ENCODE measurements around the gene ADNP2. TPM values are rescaled to one million over a fixed set of nuclear protein-coding genes. Genes with fewer than 3 reads are reported as not detected.

Gene ADNP2
- total RNA-seq, 4 donors from 2014 or later, result 10.4 to 16.6 (median 12.9) TPM

DNA sequence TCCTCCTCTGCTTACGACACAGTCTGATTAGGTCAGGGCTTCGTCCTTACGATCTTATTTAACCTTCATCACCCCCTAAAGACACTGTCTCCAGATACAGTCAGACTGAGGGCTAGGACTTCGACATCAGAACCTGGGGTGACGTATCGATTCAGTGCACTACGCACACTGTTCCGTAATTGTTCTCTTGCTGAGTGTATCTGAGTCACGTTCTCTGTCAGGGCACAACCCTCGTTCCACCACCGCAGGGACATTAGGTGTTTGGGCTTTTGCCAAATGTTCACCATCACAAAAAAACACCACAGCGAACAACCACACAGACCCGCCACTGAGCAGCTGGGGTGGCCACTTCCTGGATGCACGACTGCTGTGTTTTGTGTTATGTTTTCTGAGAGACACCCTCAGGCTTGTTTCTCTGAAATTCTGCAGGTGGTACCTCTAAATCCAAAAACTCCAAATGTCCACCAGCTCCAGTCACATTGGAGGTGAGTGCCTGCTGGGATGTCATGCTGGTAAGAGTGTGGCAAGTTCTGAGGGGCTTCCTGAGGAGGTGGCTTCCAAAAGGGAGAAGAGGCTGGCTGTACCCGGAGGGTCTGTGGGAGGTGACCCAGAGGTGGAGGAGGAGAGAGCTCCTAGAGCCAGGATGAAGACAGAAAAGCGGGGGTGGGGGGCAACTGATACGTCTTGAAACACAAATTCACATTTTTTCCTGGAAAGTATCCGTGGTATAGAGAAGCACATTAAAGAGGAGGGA, 66.6 kb downstream of the ADNP2 start:
- no peak for DNase-seq
- Histone ChIP-seq H3K4me3 (no peak overlapping the region), H3K27me3 (no peaks in the 10 kb centered on the region), H3K27ac (peak overlapping the region in 2 of 4 donors; percentile 38 to 52), H3K9me3 (no peaks in the 10 kb centered on the region), H3K36me3 (no peaks in the 10 kb centered on the region), H3K4me1 (peaks cover 4 to 69% (median 22%) of the 10 kb centered on the region in 3 donors)
- WGBS, 2 donors, result 59 to 61% methylated on average over 18 of the region's 18 CpGs
- intact Hi-C loops (cut with DNase I), result no loop called here
- no peak for TF ChIP-seq CTCF (IDR thresholded peaks at IDR 0.05)
- TF ChIP-seq POLR2A (IDR thresholded peaks at IDR 0.05), result no peak

- no peaks in the 10 kb centered on the region for H3K27me3 ChIP-seq
- H3K9me3 ChIP-seq, result no peaks in the 10 kb centered on the region
- intact Hi-C loops (cut with DNase I), result no loop called here
- peaks cover 4 to 69% (median 26%) of the 10 kb centered on the region in 3 donors for H3K4me1 ChIP-seq
- WGBS, 2 donors, result 57 to 69% methylated on average over 16 to 17 of the region's 17 CpGs
- no peak overlapping the region for H3K4me3 ChIP-seq
- H3K36me3 ChIP-seq, result no peaks in the 10 kb centered on the region
- no peak for TF ChIP-seq POLR2A (IDR thresholded peaks at IDR 0.05)
- no peak for TF ChIP-seq CTCF (IDR thresholded peaks at IDR 0.05)
- H3K27ac ChIP-seq, result peak overlapping the region in 2 of 4 donors; percentile 2 to 52
- no peak for DNase-seq
Measured at GRCh38 chr18:80176334-80177073, 67.4 kb downstream of the ADNP2 start.

DNA sequence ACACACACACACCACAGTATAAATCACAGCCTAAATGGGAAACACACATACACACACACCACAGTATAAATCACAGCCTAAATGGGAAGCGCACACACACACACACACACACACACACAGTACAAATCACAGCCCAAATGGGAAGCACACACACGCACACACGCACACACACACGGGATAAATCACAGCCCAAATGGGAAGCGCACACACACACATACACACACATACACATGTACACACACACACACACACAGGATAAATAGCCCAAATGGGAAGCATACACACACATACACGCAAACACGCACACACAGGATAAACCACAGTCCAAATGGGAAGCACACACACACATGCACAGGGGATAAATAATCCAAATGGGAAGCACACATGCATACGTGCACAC, 68.1 kb downstream of the ADNP2 start:
- no peak overlapping the region for H3K27ac ChIP-seq
- WGBS, 2 donors, result 80 to 90% methylated on average over 8 of the region's 8 CpGs
- DNase-seq, result no peak
- H3K9me3 ChIP-seq, result no peaks in the 10 kb centered on the region
- intact Hi-C loops (cut with DNase I), result no loop called here
- H3K4me1 ChIP-seq, result peaks cover 4 to 73% (median 29%) of the 10 kb centered on the region in 3 donors
- no peaks in the 10 kb centered on the region for H3K27me3 ChIP-seq
- H3K36me3 ChIP-seq, result no peaks in the 10 kb centered on the region
- TF ChIP-seq POLR2A (IDR thresholded peaks at IDR 0.05) (no peak), CTCF (IDR thresholded peaks at IDR 0.05) (no peak)
- H3K4me3 ChIP-seq, result no peak overlapping the region

GRCh38 chr18:80178935-80179818, 70.1 kb downstream of the ADNP2 start:
- Histone ChIP-seq H3K4me1 (peaks cover 4 to 82% (median 31%) of the 10 kb centered on the region in 3 donors), H3K27me3 (no peaks in the 10 kb centered on the region), H3K4me3 (no peak overlapping the region), H3K27ac (peak overlapping the region; percentile 72 to 91 (median 82)), H3K9me3 (no peaks in the 10 kb centered on the region), H3K36me3 (peaks cover 0 to 3% (median 0%) of the 10 kb centered on the region in 3 donors)
- WGBS, 2 donors, result 44 to 54% methylated on average over 11 to 18 of the region's 30 CpGs
- no peak for TF ChIP-seq CTCF (IDR thresholded peaks at IDR 0.05)
- TF ChIP-seq POLR2A (IDR thresholded peaks at IDR 0.05), result no peak
- no peak for DNase-seq
- intact Hi-C loops (cut with DNase I), result no loop called here
